A549 (cell line): ENCODE data around the gene MACROD1.

Source experiments
- CEBPB ChIP-seq, 2 experiments: fragments of >200 bp in 1 of 2; sonication (Bioruptor Twin) in 1 of 2; formaldehyde crosslinking in 1 of 2; IDR thresholded peaks; 2 replicates each; pipeline ENCODE4 v1.6.1; 2012 to 2016
- HDAC2 ChIP-seq: fragments of 200-600 bp; sonication (generic); IDR thresholded peaks from 2 replicates; pipeline ENCODE4 v1.6.1; 2016
- PHF8 ChIP-seq: fragments of 200-600 bp; sonication (generic); IDR thresholded peaks from 2 replicates; pipeline ENCODE4 v1.6.1; 2016; ENCODE audit warnings: low read depth, mild to moderate bottlenecking, antibody characterized with exemption, moderate library complexity, borderline replicate concordance
- POLR2AphosphoS2 ChIP-seq: conservative IDR thresholded peaks from 2 replicates; pipeline ENCODE4 v1.6.1; 2012; ENCODE audit warnings: low read length, improper control_type of control experiment, inconsistent platforms
- RAD21 ChIP-seq, 2 experiments: fragments of >200 bp in 1 of 2; sonication (Bioruptor Twin) in 1 of 2; formaldehyde crosslinking in 1 of 2; IDR thresholded peaks in 1 of 2; conservative IDR thresholded peaks in 1 of 2; 2 replicates in 1 of 2; 3 replicates in 1 of 2; pipeline ENCODE4 v1.6.1; 2012 to 2018; ENCODE audit warnings: inconsistent platforms in 1 of 2
- RCOR1 ChIP-seq: fragments of 150-350 bp; IDR thresholded peaks from 2 replicates; pipeline ENCODE4 v1.6.1; 2014; ENCODE audit warnings: antibody characterized with exemption, low read length, low read depth
- TF ChIP-seq, protein P1 (sequence below): IDR thresholded peaks from 2 replicates; pipeline ENCODE4 v1.6.1; 2012
- TF ChIP-seq, protein P2 (sequence below): fragments of >200 bp; sonication (Bioruptor Twin); formaldehyde crosslinking; IDR thresholded peaks from 3 replicates; pipeline ENCODE4 v1.5.1; 2016

DNA sequence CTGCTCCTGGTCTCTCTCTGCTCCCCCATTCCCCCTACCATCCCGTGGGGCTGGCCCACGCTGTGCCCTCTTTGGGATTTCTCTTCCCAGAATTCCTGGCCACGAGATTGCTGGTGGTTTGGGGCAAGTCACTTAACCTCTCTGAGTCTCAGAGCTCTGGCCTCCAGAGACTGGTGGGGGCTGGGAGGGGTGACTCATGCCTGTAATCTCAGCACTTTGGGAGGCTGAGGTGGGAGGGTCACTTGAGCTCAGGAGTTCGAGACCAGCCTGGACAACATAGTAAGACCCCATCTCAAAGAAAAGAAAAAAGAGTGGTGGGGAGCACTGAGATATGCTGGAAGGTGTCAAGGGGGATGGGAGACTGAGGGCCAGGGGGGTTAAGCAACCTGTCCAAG lies 161.3 kb downstream of the MACROD1 start:
- TF ChIP-seq, protein P1, sequence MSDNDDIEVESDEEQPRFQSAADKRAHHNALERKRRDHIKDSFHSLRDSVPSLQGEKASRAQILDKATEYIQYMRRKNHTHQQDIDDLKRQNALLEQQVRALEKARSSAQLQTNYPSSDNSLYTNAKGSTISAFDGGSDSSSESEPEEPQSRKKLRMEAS: no peak
- TF ChIP-seq HDAC2 (0 out of 2 replicates have a peak, but pooled peaks have one; percentile 66), RAD21 (conservative IDR thresholded peaks at IDR 0.05 in 1 of 2, IDR thresholded peaks at IDR 0.05 in 1 of 2) (no peak), CEBPB (IDR thresholded peaks at IDR 0.05) (no peak), PHF8 (no peak), RCOR1 (no peak), POLR2AphosphoS2 (no peak)
- TF ChIP-seq, protein P2, sequence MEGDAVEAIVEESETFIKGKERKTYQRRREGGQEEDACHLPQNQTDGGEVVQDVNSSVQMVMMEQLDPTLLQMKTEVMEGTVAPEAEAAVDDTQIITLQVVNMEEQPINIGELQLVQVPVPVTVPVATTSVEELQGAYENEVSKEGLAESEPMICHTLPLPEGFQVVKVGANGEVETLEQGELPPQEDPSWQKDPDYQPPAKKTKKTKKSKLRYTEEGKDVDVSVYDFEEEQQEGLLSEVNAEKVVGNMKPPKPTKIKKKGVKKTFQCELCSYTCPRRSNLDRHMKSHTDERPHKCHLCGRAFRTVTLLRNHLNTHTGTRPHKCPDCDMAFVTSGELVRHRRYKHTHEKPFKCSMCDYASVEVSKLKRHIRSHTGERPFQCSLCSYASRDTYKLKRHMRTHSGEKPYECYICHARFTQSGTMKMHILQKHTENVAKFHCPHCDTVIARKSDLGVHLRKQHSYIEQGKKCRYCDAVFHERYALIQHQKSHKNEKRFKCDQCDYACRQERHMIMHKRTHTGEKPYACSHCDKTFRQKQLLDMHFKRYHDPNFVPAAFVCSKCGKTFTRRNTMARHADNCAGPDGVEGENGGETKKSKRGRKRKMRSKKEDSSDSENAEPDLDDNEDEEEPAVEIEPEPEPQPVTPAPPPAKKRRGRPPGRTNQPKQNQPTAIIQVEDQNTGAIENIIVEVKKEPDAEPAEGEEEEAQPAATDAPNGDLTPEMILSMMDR: no peak
